HG03520 (cell line): ENCODE results near the gene METTL16.

Experiments used
- ATAC-seq: cut with Tn5 transposase; IDR thresholded peaks from one replicate; pipeline ENCODE4 v1.9.1; 2021; ENCODE audit warnings: mild to moderate bottlenecking, moderate library complexity; ENCODE audit not compliant: unreplicated experiment

Gene METTL16

GRCh38 chr17:2385240-2386210, 126.2 kb downstream of the METTL16 start:
- ATAC-seq = no peak

GRCh38 chr17:2384439-2385127, 127.1 kb downstream of the METTL16 start:
- ATAC-seq = no peak

- ATAC-seq = no peak
Measured at GRCh38 chr17:2383628-2384167, 128.0 kb downstream of the METTL16 start.

- no peak for ATAC-seq
Measured at GRCh38 chr17:2380950-2381649, 130.6 kb downstream of the METTL16 start.

GRCh38 chr17:2380226-2380922, 131.3 kb downstream of the METTL16 start:
- ATAC-seq = no peak

- ATAC-seq = no peak
Measured at GRCh38 chr17:2379489-2380225, 132.0 kb downstream of the METTL16 start.

- ATAC-seq = no peak
Measured at GRCh38 chr17:2378905-2379304, 132.8 kb downstream of the METTL16 start.

GRCh38 chr17:2377659-2378058, 134.0 kb downstream of the METTL16 start:
- no peak for ATAC-seq

GRCh38 chr17:2376107-2376506, 135.6 kb downstream of the METTL16 start:
- ATAC-seq = no peak

GRCh38 chr17:2375406-2375805, 136.3 kb downstream of the METTL16 start:
- ATAC-seq = no peak

GRCh38 chr17:2374549-2375285, 137.0 kb downstream of the METTL16 start:
- ATAC-seq = no peak

- no peak for ATAC-seq
Measured at GRCh38 chr17:2373179-2373578, 138.5 kb downstream of the METTL16 start.

GRCh38 chr17:2372681-2373080, 139.0 kb downstream of the METTL16 start:
- no peak for ATAC-seq

GRCh38 chr17:2372180-2372579, 139.5 kb downstream of the METTL16 start:
- ATAC-seq = no peak

- ATAC-seq = no peak
Measured at GRCh38 chr17:2371183-2372130, 140.2 kb downstream of the METTL16 start.

- ATAC-seq = no peak
Measured at GRCh38 chr17:2370211-2370589, 141.5 kb downstream of the METTL16 start.

- ATAC-seq = no peak
Measured at GRCh38 chr17:2369551-2370210, 142.0 kb downstream of the METTL16 start.

- ATAC-seq = no peak
Measured at GRCh38 chr17:2369039-2369438, 142.6 kb downstream of the METTL16 start.
